Endothelial cell of umbilical vein (primary cell): Measurements from ENCODE around the gene KRTAP20-1. TPM values are rescaled to one million over a fixed set of nuclear protein-coding genes. Genes with fewer than 3 reads are reported as not detected.

Source experiments
- BruUV-seq: library from RNA; stranded (reverse); fragments of 400-500 nt; replicated peaks from 2 replicates; lab custom pipeline; 2021; lab: Mats Ljungman, UMichigan
- CTCF ChIA-PET: fragments of 300-600, 350-600 bp; sonication (Branson Sonifier 250); formaldehyde crosslinking; loops from one replicate; lab custom pipeline; 2021; ENCODE audit warnings: antibody characterized with exemption, inconsistent platforms; lab: Charles Lee
- POLR2A ChIA-PET: fragments of 300-600, 350-600 bp; sonication (Branson Sonifier 250); formaldehyde crosslinking; loops from one replicate; lab custom pipeline; 2021; ENCODE audit warnings: antibody characterized with exemption, inconsistent platforms; lab: Charles Lee
- DNase-seq: peaks from one replicate; pipeline ENCODE4 v3.0.0-alpha.2; 2011; ENCODE audit warnings: low read depth, low spot score
- FAIRE-seq: peaks from 2 replicates; lab custom pipeline; 2011; peaks lifted over from hg19 to GRCh38; lab: Jason Lieb, UNC
- H2AFZ ChIP-seq: 2 replicates; pipeline ENCODE4 v1.6.0; 2012; ENCODE audit warnings: low read depth, low read length, control low read depth, inconsistent platforms
- H3K27ac ChIP-seq: 2 replicates; pipeline ENCODE4 v1.5.1; 2011; ENCODE audit warnings: low read depth, mild to moderate bottlenecking, control low read depth, low read length, moderate library complexity; ENCODE audit not compliant: insufficient read depth
- H3K27me3 ChIP-seq, 2 experiments: 2 replicates each; pipeline versions ENCODE4 v1.6.0 to v1.6.1; 2011; ENCODE audit warnings: low read length in 2 of 2, mixed read lengths in 1 of 2; ENCODE audit not compliant: control insufficient read depth in 2 of 2, insufficient read depth in 2 of 2
- H3K36me3 ChIP-seq, 2 experiments: 2 replicates in 1 of 2; 3 replicates in 1 of 2; pipeline ENCODE4 v1.5.1; 2011; ENCODE audit warnings: low read length in 2 of 2, mild to moderate bottlenecking in 1 of 2, moderate library complexity in 1 of 2; ENCODE audit not compliant: control insufficient read depth in 2 of 2, insufficient read depth in 2 of 2; ENCODE audit errors: extremely low read depth in 1 of 2
- H3K4me1 ChIP-seq: 3 replicates; pipeline ENCODE4 v1.5.1; 2011; ENCODE audit warnings: mild to moderate bottlenecking, low read length; ENCODE audit not compliant: control insufficient read depth, insufficient read depth; ENCODE audit errors: extremely low read depth
- H3K4me2 ChIP-seq: 2 replicates; pipeline ENCODE4 v1.6.1; 2011; ENCODE audit warnings: low read length, control low read depth, mixed read lengths; ENCODE audit not compliant: insufficient read depth
- H3K4me3 ChIP-seq, 3 experiments: fragments of 200-600 bp in 1 of 3; sonication (generic), shearing (Covaris generic) in 1 of 3; replicated peaks in 1 of 3; 2 replicates each; pipeline ENCODE4 v1.5.1; 2011 to 2016; ENCODE audit warnings: control low read depth in 3 of 3, low read length in 3 of 3, mild to moderate bottlenecking in 2 of 3, inconsistent platforms in 1 of 3, low read depth in 1 of 3, moderate library complexity in 1 of 3; ENCODE audit not compliant: insufficient read depth in 1 of 3
- H3K79me2 ChIP-seq: 2 replicates; pipeline ENCODE4 v1.6.0; 2012; ENCODE audit warnings: low read length, inconsistent platforms; ENCODE audit not compliant: control insufficient read depth, insufficient read depth
- H3K9ac ChIP-seq: replicated peaks from 2 replicates; pipeline ENCODE3; 2011; ENCODE audit warnings: low read length, control low read depth; ENCODE audit not compliant: insufficient read depth; ENCODE audit errors: extremely low read depth
- H3K9me1 ChIP-seq: replicated peaks from 3 replicates; pipeline ENCODE4 v1.6.0; 2011; ENCODE audit warnings: mild to moderate bottlenecking, low read length; ENCODE audit not compliant: control insufficient read depth, insufficient read depth; ENCODE audit errors: extremely low read depth
- H3K9me3 ChIP-seq: replicated peaks from 2 replicates; pipeline ENCODE4 v1.5.1; 2012; ENCODE audit warnings: low read length, inconsistent platforms; ENCODE audit not compliant: control insufficient read depth, insufficient read depth
- H4K20me1 ChIP-seq: replicated peaks from 2 replicates; pipeline ENCODE3; 2011; ENCODE audit warnings: mild to moderate bottlenecking, low read length; ENCODE audit not compliant: control insufficient read depth, insufficient read depth; ENCODE audit errors: extremely low read depth
- GATA2 ChIP-seq: IDR thresholded peaks from 2 replicates; pipeline ENCODE4 v1.7.0; 2011; ENCODE audit warnings: low read depth, mild to moderate bottlenecking, moderate library complexity, mixed read lengths, low read length; ENCODE audit not compliant: insufficient read length, insufficient read depth
- MYC ChIP-seq: IDR thresholded peaks from one replicate; pipeline ENCODE4 v1.6.1; 2011; ENCODE audit warnings: mild to moderate bottlenecking, low read depth, low read length
- dilution Hi-C: fragments of 300-500 bp; cut with MboI; formaldehyde crosslinking; loops from one replicate; pipeline ENCODE4 v1.15.0; 2019; ENCODE audit warnings: low sequenced_read_pairs; ENCODE audit not compliant: extremely low pct_ligation_motif_present
- intact Hi-C: fragments of 100-400 bp; cut with micrococcal nuclease; formaldehyde crosslinking; loops from one replicate; pipeline ENCODE4 v1.10.0; 2022
- polyA plus RNA-seq, 4 experiments: library from polyadenylated mRNA; depleted of rRNA in 3 of 4; stranded (reverse) in 3 of 4; unstranded in 1 of 4; fragments of >200 nt; gene quantifications; 2 replicates each; pipeline versions ENCODE4 v1.2.1 to v1.2.3, GENCODE V29; 2011 to 2012; ENCODE audit warnings: missing spikeins in 1 of 4
- total RNA-seq: library from RNA; stranded (reverse); gene quantifications from 2 replicates; pipeline ENCODE4 v1.2.3, GENCODE V29; 2021

KRTAP20-1 gene
- total and polyA plus RNA-seq, 2 donors (not counting 3 experiments of a cell fraction or from before 2014, with no cell fraction given) = not detected

DNA sequence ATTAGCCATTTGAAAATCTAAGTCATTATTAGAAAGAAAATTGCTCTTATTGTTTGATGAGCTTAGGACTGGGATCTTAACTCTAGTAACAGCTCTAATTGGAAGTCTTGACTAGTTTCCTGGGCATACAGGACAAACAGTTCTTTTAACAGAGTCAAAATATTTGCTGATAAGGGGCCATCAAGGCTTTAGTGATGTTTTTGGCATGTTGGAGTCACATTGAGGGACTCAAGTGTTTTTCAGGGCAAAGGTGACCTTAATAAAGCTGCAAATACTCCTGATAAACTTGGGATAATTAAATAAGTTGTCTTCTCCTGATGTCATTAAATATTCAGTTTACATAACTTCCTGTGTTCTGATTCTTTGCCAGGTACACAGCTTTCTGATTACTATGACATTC is 48.6 kb upstream of the KRTAP20-1 start:
- no peaks in the 10 kb centered on the region for H3K9me1 ChIP-seq
- BruUV-seq = no TSS peak
- no peak overlapping the region for H3K4me3 ChIP-seq
- ChIA-PET POLR2A (no interaction called here), CTCF (no interaction called here)
- H3K9me3 ChIP-seq = peaks cover 6% of the 10 kb centered on the region
- no peaks in the 10 kb centered on the region for H3K4me1 ChIP-seq
- FAIRE-seq (no peak), DNase-seq (no peak)
- intact Hi-C loops (no loop called here), dilution Hi-C loops (no loop called here)
- TF ChIP-seq MYC = no peak
- no peak overlapping the region for H3K9ac ChIP-seq
- H3K36me3 ChIP-seq = no peaks in the 10 kb centered on the region
- H3K27me3 ChIP-seq = no peaks in the 10 kb centered on the region
- H4K20me1 ChIP-seq = no peaks in the 10 kb centered on the region
- no peak overlapping the region for H2AFZ ChIP-seq
- H3K79me2 ChIP-seq = no peaks in the 10 kb centered on the region
- H3K4me2 ChIP-seq = no peak overlapping the region
- no peak overlapping the region for H3K27ac ChIP-seq

- CTCF ChIA-PET = no interaction called here
- Histone ChIP-seq H3K9me1 (no peaks in the 10 kb centered on the region), H3K4me2 (no peak overlapping the region), H4K20me1 (no peaks in the 10 kb centered on the region), H3K27ac (no peak overlapping the region), H3K27me3 (no peaks in the 10 kb centered on the region), H2AFZ (no peak overlapping the region), H3K9me3 (peaks cover 2% of the 10 kb centered on the region), H3K4me1 (no peaks in the 10 kb centered on the region), H3K36me3 (no peaks in the 10 kb centered on the region), H3K9ac (no peak overlapping the region), H3K79me2 (no peaks in the 10 kb centered on the region), H3K4me3 (no peak overlapping the region)
- dilution Hi-C loops (no loop called here), intact Hi-C loops (no loop called here)
- POLR2A ChIA-PET = no interaction called here
- FAIRE-seq (no peak), DNase-seq (no peak)
- TF ChIP-seq GATA2 = no peak
- no TSS peak for BruUV-seq
Observed at GRCh38 chr21:30577766-30578165, 38.5 kb upstream of the KRTAP20-1 start.
